Coronary artery (tissue), 2 donors: Measurements from ENCODE around the gene PPT1.

Experiments used
- DNase-seq: peaks from one replicate; pipeline ENCODE4 v3.0.0-alpha.2; 2017; ENCODE audit warnings: low spot score
- H3K27ac ChIP-seq, 2 donors: fragments of 200-600 bp; sonication (generic); one replicate each; pipeline ENCODE4 v1.5.1; 2016 to 2019
- H3K4me3 ChIP-seq: fragments of 200-600 bp; sonication (generic); 2 replicates; pipeline ENCODE4 v1.5.1; 2016; ENCODE audit warnings: mild to moderate bottlenecking, moderate library complexity
- TF ChIP-seq, protein P1 (sequence below): fragments of 200-600 bp; sonication (generic); IDR thresholded peaks from one replicate; pipeline ENCODE4 v1.5.1; 2019; ENCODE audit warnings: antibody characterized with exemption

PPT1 gene

GRCh38 chr1:40096977-40097782, at the start of gene PPT1:
TSS of gene PPT1 (minus strand) at chr1:40097252. CDS start at chr1:40097238, 14 bp downstream.
- DNase-seq, result peak; percentile 79
- TF ChIP-seq, protein P1, sequence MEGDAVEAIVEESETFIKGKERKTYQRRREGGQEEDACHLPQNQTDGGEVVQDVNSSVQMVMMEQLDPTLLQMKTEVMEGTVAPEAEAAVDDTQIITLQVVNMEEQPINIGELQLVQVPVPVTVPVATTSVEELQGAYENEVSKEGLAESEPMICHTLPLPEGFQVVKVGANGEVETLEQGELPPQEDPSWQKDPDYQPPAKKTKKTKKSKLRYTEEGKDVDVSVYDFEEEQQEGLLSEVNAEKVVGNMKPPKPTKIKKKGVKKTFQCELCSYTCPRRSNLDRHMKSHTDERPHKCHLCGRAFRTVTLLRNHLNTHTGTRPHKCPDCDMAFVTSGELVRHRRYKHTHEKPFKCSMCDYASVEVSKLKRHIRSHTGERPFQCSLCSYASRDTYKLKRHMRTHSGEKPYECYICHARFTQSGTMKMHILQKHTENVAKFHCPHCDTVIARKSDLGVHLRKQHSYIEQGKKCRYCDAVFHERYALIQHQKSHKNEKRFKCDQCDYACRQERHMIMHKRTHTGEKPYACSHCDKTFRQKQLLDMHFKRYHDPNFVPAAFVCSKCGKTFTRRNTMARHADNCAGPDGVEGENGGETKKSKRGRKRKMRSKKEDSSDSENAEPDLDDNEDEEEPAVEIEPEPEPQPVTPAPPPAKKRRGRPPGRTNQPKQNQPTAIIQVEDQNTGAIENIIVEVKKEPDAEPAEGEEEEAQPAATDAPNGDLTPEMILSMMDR, result no peak
- peak within 1 kb of the TSS; percentile 82 for H3K4me3 ChIP-seq
- H3K27ac ChIP-seq, result peak within 1 kb of the TSS; percentile 62 to 71

DNA sequence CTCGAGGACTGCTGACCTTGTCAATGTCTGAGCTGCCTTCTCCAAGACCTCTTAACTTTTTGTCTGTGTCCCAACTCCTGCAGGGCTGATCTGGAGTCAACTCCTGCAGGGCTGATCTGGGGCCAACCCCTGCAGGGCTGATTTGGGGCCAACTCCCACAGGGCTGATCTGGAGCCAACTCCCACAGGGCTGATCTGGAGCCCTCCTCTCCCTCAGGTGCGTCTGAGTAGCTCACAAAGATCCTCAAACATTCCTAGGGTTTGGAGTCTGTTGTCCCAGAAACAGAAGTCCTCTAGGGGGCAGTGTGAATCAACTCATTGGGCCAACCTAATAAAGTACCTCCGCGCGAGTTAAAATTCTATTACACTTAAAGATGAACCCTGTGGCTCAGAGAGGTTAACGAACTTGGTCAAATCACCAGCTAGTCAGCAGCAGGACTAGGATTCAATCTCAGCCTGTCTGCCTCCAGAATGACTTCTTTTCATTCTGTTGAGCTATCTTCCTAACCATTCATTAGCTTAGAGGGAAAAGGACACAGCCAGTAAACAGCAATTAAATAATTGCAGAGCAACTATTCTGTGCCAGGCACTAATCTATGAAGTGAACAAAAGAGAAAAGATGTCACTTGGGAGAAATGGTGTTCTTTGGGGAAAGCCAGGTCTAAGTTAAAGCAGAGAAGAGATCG, 47.0 kb upstream of the PPT1 start:
- H3K27ac ChIP-seq, result no peak overlapping the region
- DNase-seq, result no peak
- TF ChIP-seq, protein P1, result peak; percentile 66
- H3K4me3 ChIP-seq, result no peak overlapping the region

GRCh38 chr1:40141878-40142535, 45.0 kb upstream of the PPT1 start:
- TF ChIP-seq, protein P1, result no peak
- no peak for DNase-seq

DNA sequence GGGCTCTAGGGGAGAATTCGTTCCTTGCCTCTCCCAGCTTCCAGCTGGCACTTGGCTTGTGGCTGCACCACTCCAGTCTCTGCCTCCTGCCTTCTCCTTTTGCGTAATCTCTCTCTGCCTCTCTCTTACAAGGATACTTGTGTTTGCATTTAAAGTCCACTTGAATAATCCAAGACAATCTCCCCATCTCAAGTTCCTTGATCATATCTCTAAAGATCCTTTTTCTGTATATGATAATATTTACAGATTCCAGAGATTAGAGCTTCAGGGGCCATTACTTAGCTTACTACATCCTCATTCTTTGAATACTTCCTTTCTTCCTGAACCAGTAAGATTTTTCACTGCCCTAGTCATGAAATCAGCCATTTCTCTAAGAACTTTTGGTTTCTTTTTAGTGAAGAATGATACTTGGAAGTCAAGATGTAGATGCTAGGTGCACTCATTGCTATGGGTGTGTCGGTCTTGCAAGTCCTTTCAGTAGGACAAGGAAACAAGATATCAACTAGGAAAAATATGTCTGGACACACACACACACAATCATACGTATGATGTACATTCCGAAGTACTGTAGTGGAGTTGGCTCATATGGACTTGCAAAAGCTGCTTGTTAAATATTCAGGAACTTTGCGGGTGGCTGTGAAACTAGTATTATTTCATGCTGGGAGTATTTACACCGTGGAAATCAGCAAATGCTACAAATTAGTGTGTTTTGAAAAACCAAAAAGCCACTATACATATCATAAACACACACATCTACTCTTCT, 43.3 kb upstream of the PPT1 start:
- no peak for DNase-seq

More at GRCh38 chr1:40141878-40142535, 45.0 kb upstream of the PPT1 start:
- Histone ChIP-seq H3K4me3 (no peak overlapping the region), H3K27ac (no peak overlapping the region)

DNA sequence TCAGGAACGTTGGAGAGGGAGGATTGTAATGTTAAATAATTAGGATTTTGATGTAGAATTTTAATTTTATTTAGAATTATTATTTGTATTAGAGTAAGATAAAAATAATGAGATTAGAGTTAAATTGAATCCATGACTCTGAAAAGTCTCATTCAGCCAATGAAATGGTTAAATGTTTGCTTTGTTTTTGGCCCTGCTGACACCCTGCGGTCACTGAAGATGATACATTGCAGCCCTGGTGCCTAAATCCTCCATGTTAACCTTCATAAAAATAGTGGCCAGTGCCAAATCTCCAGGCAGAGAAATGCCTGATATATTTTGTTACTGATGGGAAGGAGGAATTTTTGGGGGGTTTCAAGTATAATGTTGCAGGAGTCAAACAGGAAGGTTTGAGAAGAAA, 36.8 kb upstream of the PPT1 start:
- H3K4me3 ChIP-seq, result no peak overlapping the region
- no peak overlapping the region for H3K27ac ChIP-seq
- TF ChIP-seq, protein P1, result no peak
- no peak for DNase-seq

More for the DNA sequence above, 43.3 kb upstream of the PPT1 start:
- Histone ChIP-seq H3K4me3 (no peak overlapping the region), H3K27ac (no peak overlapping the region)
- TF ChIP-seq, protein P1, result no peak

- DNase-seq, result no peak
- H3K4me3 ChIP-seq, result no peak overlapping the region
- H3K27ac ChIP-seq, result no peak overlapping the region
- TF ChIP-seq, protein P1, result no peak
Measured at GRCh38 chr1:40133312-40133665, 36.2 kb upstream of the PPT1 start.
